ENCODE measurements around the gene KIAA2012. TPM values are rescaled to one million over a fixed set of nuclear protein-coding genes. Genes with fewer than 3 reads are reported as not detected.

The KIAA2012 gene
- total RNA-seq, 1 donor from 2014 or later = under 0.01 TPM

GRCh38 chr2:202110491-202110890, 37.4 kb downstream of the KIAA2012 start:
- peaks cover 0 to 3% (median 0%) of the 10 kb centered on the region in 3 donors for H3K27me3 ChIP-seq (ENCODE audit: control insufficient read depth in 3 of 3, insufficient read depth in 3 of 3, low read length in 3 of 3)
- H3K27ac ChIP-seq (ENCODE audit: low read depth, low read length) = no peak overlapping the region
- H3K4me3 ChIP-seq (ENCODE audit: low read length in 3 of 3) = no peak overlapping the region
- no peak overlapping the region for H3K9ac ChIP-seq (ENCODE audit: low read depth in 1 of 3, low read length in 3 of 3)
- no peaks in the 10 kb centered on the region for H3K36me3 ChIP-seq (ENCODE audit: control insufficient read depth in 3 of 3, insufficient read depth in 3 of 3, low read length in 3 of 3)
- H3K4me1 ChIP-seq (ENCODE audit: control insufficient read depth in 3 of 3, insufficient read depth in 3 of 3, low read length in 3 of 3) = peaks cover 7 to 12% (median 11%) of the 10 kb centered on the region in 3 donors
- H3K9me3 ChIP-seq (ENCODE audit: control insufficient read depth in 3 of 3, low read length in 3 of 3) = no peaks in the 10 kb centered on the region

- Histone ChIP-seq H3K9me3 (ENCODE audit: control insufficient read depth in 3 of 3, low read length in 3 of 3) (no peaks in the 10 kb centered on the region), H3K27ac (ENCODE audit: low read depth, low read length) (no peak overlapping the region), H3K27me3 (ENCODE audit: control insufficient read depth in 3 of 3, insufficient read depth in 3 of 3, low read length in 3 of 3) (no peaks in the 10 kb centered on the region), H3K9ac (ENCODE audit: low read depth in 1 of 3, low read length in 3 of 3) (no peak overlapping the region), H3K4me3 (ENCODE audit: low read length in 3 of 3) (no peak overlapping the region), H3K36me3 (ENCODE audit: control insufficient read depth in 3 of 3, insufficient read depth in 3 of 3, low read length in 3 of 3) (no peaks in the 10 kb centered on the region), H3K4me1 (ENCODE audit: control insufficient read depth in 3 of 3, insufficient read depth in 3 of 3, low read length in 3 of 3) (peaks cover 7 to 12% (median 11%) of the 10 kb centered on the region in 3 donors)
These were observed 39.0 kb downstream of the KIAA2012 start for GRCh38 chr2:202112041-202112440.

GRCh38 chr2:202113571-202114142, 40.6 kb downstream of the KIAA2012 start:
- Histone ChIP-seq H3K36me3 (ENCODE audit: control insufficient read depth in 3 of 3, insufficient read depth in 3 of 3, low read length in 3 of 3) (no peaks in the 10 kb centered on the region), H3K27ac (ENCODE audit: low read depth, low read length) (no peak overlapping the region), H3K4me3 (ENCODE audit: low read length in 3 of 3) (no peak overlapping the region), H3K4me1 (ENCODE audit: control insufficient read depth in 3 of 3, insufficient read depth in 3 of 3, low read length in 3 of 3) (peaks cover 7 to 12% (median 11%) of the 10 kb centered on the region in 3 donors), H3K27me3 (ENCODE audit: control insufficient read depth in 3 of 3, insufficient read depth in 3 of 3, low read length in 3 of 3) (no peaks in the 10 kb centered on the region), H3K9me3 (ENCODE audit: control insufficient read depth in 3 of 3, low read length in 3 of 3) (no peaks in the 10 kb centered on the region), H3K9ac (ENCODE audit: low read depth in 1 of 3, low read length in 3 of 3) (no peak overlapping the region)

- H3K9me3 ChIP-seq (ENCODE audit: control insufficient read depth in 3 of 3, low read length in 3 of 3) = no peaks in the 10 kb centered on the region
- H3K27me3 ChIP-seq (ENCODE audit: control insufficient read depth in 3 of 3, insufficient read depth in 3 of 3, low read length in 3 of 3) = no peaks in the 10 kb centered on the region
- no peak overlapping the region for H3K9ac ChIP-seq (ENCODE audit: low read depth in 1 of 3, low read length in 3 of 3)
- H3K4me1 ChIP-seq (ENCODE audit: control insufficient read depth in 3 of 3, insufficient read depth in 3 of 3, low read length in 3 of 3) = peaks cover 7 to 10% (median 7%) of the 10 kb centered on the region in 3 donors
- H3K27ac ChIP-seq (ENCODE audit: low read depth, low read length) = no peak overlapping the region
- H3K4me3 ChIP-seq (ENCODE audit: low read length in 3 of 3) = no peak overlapping the region
- no peaks in the 10 kb centered on the region for H3K36me3 ChIP-seq (ENCODE audit: control insufficient read depth in 3 of 3, insufficient read depth in 3 of 3, low read length in 3 of 3)
These were observed 41.2 kb downstream of the KIAA2012 start for GRCh38 chr2:202114291-202114690.

- H3K4me3 ChIP-seq (ENCODE audit: low read length in 3 of 3) = no peak overlapping the region
- peaks cover 2 to 5% (median 2%) of the 10 kb centered on the region in 3 donors for H3K4me1 ChIP-seq (ENCODE audit: control insufficient read depth in 3 of 3, insufficient read depth in 3 of 3, low read length in 3 of 3)
- H3K9ac ChIP-seq (ENCODE audit: low read depth in 1 of 3, low read length in 3 of 3) = no peak overlapping the region
- no peaks in the 10 kb centered on the region for H3K9me3 ChIP-seq (ENCODE audit: control insufficient read depth in 3 of 3, low read length in 3 of 3)
- H3K27me3 ChIP-seq (ENCODE audit: control insufficient read depth in 3 of 3, insufficient read depth in 3 of 3, low read length in 3 of 3) = no peaks in the 10 kb centered on the region
- no peak overlapping the region for H3K27ac ChIP-seq (ENCODE audit: low read depth, low read length)
- H3K36me3 ChIP-seq (ENCODE audit: control insufficient read depth in 3 of 3, insufficient read depth in 3 of 3, low read length in 3 of 3) = no peaks in the 10 kb centered on the region
These were observed 41.7 kb downstream of the KIAA2012 start for GRCh38 chr2:202114795-202115194.

GRCh38 chr2:202115479-202115971, 42.5 kb downstream of the KIAA2012 start:
- H3K9ac ChIP-seq (ENCODE audit: low read depth in 1 of 3, low read length in 3 of 3) = no peak overlapping the region
- no peaks in the 10 kb centered on the region for H3K27me3 ChIP-seq (ENCODE audit: control insufficient read depth in 3 of 3, insufficient read depth in 3 of 3, low read length in 3 of 3)
- no peaks in the 10 kb centered on the region for H3K36me3 ChIP-seq (ENCODE audit: control insufficient read depth in 3 of 3, insufficient read depth in 3 of 3, low read length in 3 of 3)
- H3K9me3 ChIP-seq (ENCODE audit: control insufficient read depth in 3 of 3, low read length in 3 of 3) = no peaks in the 10 kb centered on the region
- no peak overlapping the region for H3K4me3 ChIP-seq (ENCODE audit: low read length in 3 of 3)
- H3K27ac ChIP-seq (ENCODE audit: low read depth, low read length) = no peak overlapping the region
- no peaks in the 10 kb centered on the region for H3K4me1 ChIP-seq (ENCODE audit: control insufficient read depth in 3 of 3, insufficient read depth in 3 of 3, low read length in 3 of 3)

- no peaks in the 10 kb centered on the region for H3K4me1 ChIP-seq (ENCODE audit: control insufficient read depth in 3 of 3, insufficient read depth in 3 of 3, low read length in 3 of 3)
- H3K27me3 ChIP-seq (ENCODE audit: control insufficient read depth in 3 of 3, insufficient read depth in 3 of 3, low read length in 3 of 3) = no peaks in the 10 kb centered on the region
- H3K27ac ChIP-seq (ENCODE audit: low read depth, low read length) = no peak overlapping the region
- H3K9ac ChIP-seq (ENCODE audit: low read depth in 1 of 3, low read length in 3 of 3) = no peak overlapping the region
- H3K36me3 ChIP-seq (ENCODE audit: control insufficient read depth in 3 of 3, insufficient read depth in 3 of 3, low read length in 3 of 3) = no peaks in the 10 kb centered on the region
- H3K4me3 ChIP-seq (ENCODE audit: low read length in 3 of 3) = no peak overlapping the region
- peaks cover 0 to 2% (median 2%) of the 10 kb centered on the region in 3 donors for H3K9me3 ChIP-seq (ENCODE audit: control insufficient read depth in 3 of 3, low read length in 3 of 3)
These were observed 43.6 kb downstream of the KIAA2012 start for GRCh38 chr2:202116691-202117090.

GRCh38 chr2:202118168-202118567, 45.1 kb downstream of the KIAA2012 start:
- H3K9ac ChIP-seq (ENCODE audit: low read depth in 1 of 3, low read length in 3 of 3) = no peak overlapping the region
- H3K4me1 ChIP-seq (ENCODE audit: control insufficient read depth in 3 of 3, insufficient read depth in 3 of 3, low read length in 3 of 3) = no peaks in the 10 kb centered on the region
- H3K36me3 ChIP-seq (ENCODE audit: control insufficient read depth in 3 of 3, insufficient read depth in 3 of 3, low read length in 3 of 3) = no peaks in the 10 kb centered on the region
- H3K27me3 ChIP-seq (ENCODE audit: control insufficient read depth in 3 of 3, insufficient read depth in 3 of 3, low read length in 3 of 3) = no peaks in the 10 kb centered on the region
- H3K9me3 ChIP-seq (ENCODE audit: control insufficient read depth in 3 of 3, low read length in 3 of 3) = peaks cover 0 to 2% (median 2%) of the 10 kb centered on the region in 3 donors
- H3K27ac ChIP-seq (ENCODE audit: low read depth, low read length) = no peak overlapping the region
- no peak overlapping the region for H3K4me3 ChIP-seq (ENCODE audit: low read length in 3 of 3)

GRCh38 chr2:202120828-202121227, 47.8 kb downstream of the KIAA2012 start:
- H3K9me3 ChIP-seq (ENCODE audit: control insufficient read depth in 3 of 3, low read length in 3 of 3) = peaks cover 0 to 2% (median 2%) of the 10 kb centered on the region in 3 donors
- H3K27ac ChIP-seq (ENCODE audit: low read depth, low read length) = no peak overlapping the region
- H3K36me3 ChIP-seq (ENCODE audit: control insufficient read depth in 3 of 3, insufficient read depth in 3 of 3, low read length in 3 of 3) = no peaks in the 10 kb centered on the region
- H3K4me1 ChIP-seq (ENCODE audit: control insufficient read depth in 3 of 3, insufficient read depth in 3 of 3, low read length in 3 of 3) = no peaks in the 10 kb centered on the region
- H3K4me3 ChIP-seq (ENCODE audit: low read length in 3 of 3) = no peak overlapping the region
- no peak overlapping the region for H3K9ac ChIP-seq (ENCODE audit: low read depth in 1 of 3, low read length in 3 of 3)
- H3K27me3 ChIP-seq (ENCODE audit: control insufficient read depth in 3 of 3, insufficient read depth in 3 of 3, low read length in 3 of 3) = no peaks in the 10 kb centered on the region

GRCh38 chr2:202121532-202122162, 48.6 kb downstream of the KIAA2012 start:
- no peaks in the 10 kb centered on the region for H3K27me3 ChIP-seq (ENCODE audit: control insufficient read depth in 3 of 3, insufficient read depth in 3 of 3, low read length in 3 of 3)
- H3K9me3 ChIP-seq (ENCODE audit: control insufficient read depth in 3 of 3, low read length in 3 of 3) = peaks cover 0 to 2% (median 2%) of the 10 kb centered on the region in 3 donors
- H3K4me1 ChIP-seq (ENCODE audit: control insufficient read depth in 3 of 3, insufficient read depth in 3 of 3, low read length in 3 of 3) = no peaks in the 10 kb centered on the region
- H3K9ac ChIP-seq (ENCODE audit: low read depth in 1 of 3, low read length in 3 of 3) = no peak overlapping the region
- H3K27ac ChIP-seq (ENCODE audit: low read depth, low read length) = no peak overlapping the region
- no peaks in the 10 kb centered on the region for H3K36me3 ChIP-seq (ENCODE audit: control insufficient read depth in 3 of 3, insufficient read depth in 3 of 3, low read length in 3 of 3)
- no peak overlapping the region for H3K4me3 ChIP-seq (ENCODE audit: low read length in 3 of 3)
